GM12878 (cell line): ENCODE measurements around the gene TEKT2. TPM values are rescaled to one million over a fixed set of nuclear protein-coding genes. Genes with fewer than 3 reads are reported as not detected.

Experiments used
- ATAC-seq: fragments of 200-7000 bp; cut with Tn5 transposase; 3 replicates; pipeline ENCODE4 v1.9.1; 2020; ENCODE audit warnings: mild to moderate bottlenecking, moderate library complexity
- BruUV-seq: library from RNA; stranded (reverse); fragments of 400-500 nt; replicated peaks from 2 replicates; lab custom pipeline; 2021; lab: Mats Ljungman, UMichigan
- CTCF ChIA-PET: fragments of 300-600 bp; sonication (Branson Sonifier 250); formaldehyde crosslinking; extraction: SDS; loops from one replicate; lab custom pipeline; 2021; ENCODE audit warnings: inconsistent platforms; lab: Yijun Ruan, JAX
- POLR2A ChIA-PET: fragments of 350-600 bp; formaldehyde crosslinking; extraction: SDS; loops from one replicate; lab custom pipeline; 2021; ENCODE audit warnings: inconsistent platforms; lab: Charles Lee
- RAD21 ChIA-PET: fragments of 300-600 bp; sonication (Branson Sonifier 250); formaldehyde crosslinking; loops from one replicate; lab custom pipeline; 2023; ENCODE audit warnings: antibody characterized with exemption; ENCODE audit not compliant: unreplicated experiment; lab: Charles Lee
- SMC1A ChIA-PET: fragments of 300-600 bp; sonication (Branson Sonifier 250); formaldehyde crosslinking; loops from one replicate; lab custom pipeline; 2023; ENCODE audit not compliant: unreplicated experiment, uncharacterized antibody; lab: Charles Lee
- DNase-seq: peaks from one replicate; pipeline ENCODE4 v3.0.0-alpha.2; 2011; ENCODE audit warnings: low read depth, low spot score
- FAIRE-seq: peaks from 3 replicates; lab custom pipeline; 2011; peaks lifted over from hg19 to GRCh38; lab: Jason Lieb, UNC
- H2AFZ ChIP-seq: 2 replicates; pipeline ENCODE4 v1.6.0; 2011; ENCODE audit warnings: low read depth, low read length, control low read depth; ENCODE audit not compliant: control insufficient read depth
- H3K27ac ChIP-seq: 2 replicates; pipeline ENCODE4 v1.5.1; 2011; ENCODE audit warnings: control low read depth; ENCODE audit not compliant: control insufficient read depth, insufficient read depth
- H3K27me3 ChIP-seq, 2 experiments: replicated peaks in 1 of 2; 2 replicates each; pipeline versions ENCODE4 v1.6.0 to v1.6.1; 2011; ENCODE audit warnings: low read length in 1 of 2; ENCODE audit not compliant: control insufficient read depth in 2 of 2, insufficient read depth in 2 of 2
- H3K36me3 ChIP-seq, 2 experiments: 2 replicates each; pipeline ENCODE4 v1.5.1; 2011; ENCODE audit warnings: low read length in 1 of 2; ENCODE audit not compliant: control insufficient read depth in 2 of 2, insufficient read depth in 2 of 2
- H3K4me1 ChIP-seq: 2 replicates; pipeline ENCODE4 v1.6.1; 2011; ENCODE audit warnings: mild to moderate bottlenecking, low read length, moderate library complexity, mixed read lengths; ENCODE audit not compliant: control insufficient read depth, insufficient read depth
- H3K4me2 ChIP-seq: 2 replicates; pipeline ENCODE4 v1.6.0; 2011; ENCODE audit warnings: control low read depth; ENCODE audit not compliant: control insufficient read depth, insufficient read depth
- H3K4me3 ChIP-seq: fragments of 200-600 bp; sonication (generic); 2 replicates; pipeline ENCODE4 v1.5.1; 2016
- H3K79me2 ChIP-seq: 2 replicates; pipeline ENCODE4 v1.6.0; 2011; ENCODE audit warnings: low read length; ENCODE audit not compliant: control insufficient read depth, insufficient read depth
- H3K9ac ChIP-seq: 2 replicates; pipeline ENCODE4 v1.8.0; 2011; ENCODE audit warnings: low read length, control low read depth, mixed read lengths; ENCODE audit not compliant: control insufficient read depth, insufficient read depth
- H3K9me3 ChIP-seq: replicated peaks from 3 replicates; pipeline ENCODE4 v1.5.1; 2011; ENCODE audit warnings: mild to moderate bottlenecking, low read length; ENCODE audit not compliant: control insufficient read depth, insufficient read depth
- H4K20me1 ChIP-seq: 2 replicates; pipeline ENCODE4 v1.6.0; 2011; ENCODE audit not compliant: control insufficient read depth, insufficient read depth
- E4F1 ChIP-seq: fragments of 450-650 bp; IDR thresholded peaks from 2 replicates; pipeline ENCODE4 v1.6.1; 2018; ENCODE audit warnings: borderline replicate concordance, mild to moderate bottlenecking; ENCODE audit not compliant: partially characterized antibody
- EGR1 ChIP-seq, 2 experiments: IDR thresholded peaks; 1 replicate in 1 of 2; 2 replicates in 1 of 2; pipeline ENCODE4 v1.6.1; 2011 to 2012; ENCODE audit warnings: low read depth in 2 of 2, low read length in 2 of 2, borderline replicate concordance in 1 of 2, mild to moderate bottlenecking in 1 of 2, moderate library complexity in 1 of 2
- EP300 ChIP-seq, 2 experiments: fragments of 150-350 bp in 1 of 2; IDR thresholded peaks; 2 replicates each; pipeline ENCODE4 v1.6.1; 2011 to 2012; ENCODE audit warnings: low read depth in 2 of 2, low read length in 2 of 2, borderline replicate concordance in 1 of 2, improper control_type of control experiment in 1 of 2, inconsistent platforms in 1 of 2; ENCODE audit not compliant: control insufficient read depth in 1 of 2
- FOS ChIP-seq: IDR thresholded peaks from 3 replicates; pipeline ENCODE4 v1.6.1; 2011; ENCODE audit warnings: borderline replicate concordance; ENCODE audit not compliant: insufficient read length; ENCODE audit errors: extremely low read depth
- MYB ChIP-seq: fragments of 150-350 bp; IDR thresholded peaks from 2 replicates; pipeline ENCODE4 v1.6.1; 2014; ENCODE audit warnings: mild to moderate bottlenecking, low read depth, low read length, borderline replicate concordance
- NKRF ChIP-seq: fragments of 450-650 bp; conservative IDR thresholded peaks from 2 replicates; pipeline ENCODE4 v1.6.1; 2017; ENCODE audit warnings: mild to moderate bottlenecking, moderate library complexity
- NRF1 ChIP-seq: conservative IDR thresholded peaks from 2 replicates; pipeline ENCODE4 v1.6.1; 2011; ENCODE audit warnings: mild to moderate bottlenecking, low read depth, low read length, improper control_type of control experiment
- RCOR1 ChIP-seq: conservative IDR thresholded peaks from 2 replicates; pipeline ENCODE4 v1.6.1; 2012; ENCODE audit warnings: low read depth, low read length, improper control_type of control experiment
- RUNX3 ChIP-seq: IDR thresholded peaks from 2 replicates; pipeline ENCODE4 v1.6.1; 2012; ENCODE audit warnings: low read length, inconsistent platforms
- SIN3A ChIP-seq: IDR thresholded peaks from 2 replicates; pipeline ENCODE4 v1.6.1; 2012; ENCODE audit warnings: low read depth, low read length, improper control_type of control experiment
- TARDBP ChIP-seq: IDR thresholded peaks from 2 replicates; pipeline ENCODE4 v1.6.1; 2016; ENCODE audit warnings: borderline replicate concordance
- ZBTB4 ChIP-seq: fragments of 450-650 bp; formaldehyde crosslinking; IDR thresholded peaks from 2 replicates; pipeline ENCODE4 v1.4.0; 2022; ENCODE audit warnings: mild to moderate bottlenecking, moderate library complexity
- ZZZ3 ChIP-seq: IDR thresholded peaks from 2 replicates; pipeline ENCODE4 v1.6.1; 2011; ENCODE audit warnings: low read depth; ENCODE audit not compliant: control insufficient read depth, insufficient read length
- WGBS: methylation state at CpG from one replicate; pipeline ENCODE4 v1.1.6; 2016; ENCODE audit warnings: low lambda C conversion rate; ENCODE audit not compliant: insufficient replicate concordance, insufficient coverage; ENCODE audit errors: missing lambda C conversion rate; 5-methylcytosine and 5-hydroxymethylcytosine counted together
- in situ Hi-C: fragments of 300-500 bp; cut with MboI; formaldehyde crosslinking; loops from 9 replicates; pipeline ENCODE4 v1.14.3; 2018; ENCODE audit warnings: mixed read lengths
- intact Hi-C: fragments of 100-400 bp; cut with micrococcal nuclease; formaldehyde crosslinking; loops from one replicate; pipeline ENCODE4 v1.14.2; 2022; ENCODE audit not compliant: unreplicated experiment
- polyA plus RNA-seq, 11 experiments: library from polyadenylated mRNA; depleted of rRNA in 4 of 11; unstranded in 6 of 11; stranded (reverse) in 5 of 11; fragments of >200 nt; fragmentation: Nextera tagmentation in 4 of 11; fragmentation: Illumina TruSeq in 1 of 11; extraction: Ambion mirVana in 4 of 11; extraction: Trizol in 1 of 11; gene quantifications; 1 replicate in 1 of 11; 2 replicates in 10 of 11; pipeline versions ENCODE4 v1.2.1 to v1.2.3, GENCODE V29; 2011 to 2016; ENCODE audit warnings: inconsistent platforms in 2 of 11, missing spikeins in 2 of 11, low read depth in 1 of 11
- total RNA-seq, 4 experiments: library from RNA; depleted of rRNA in 3 of 4; stranded (reverse); fragments of >200 nt in 3 of 4; fragmentation: Illumina TruSeq in 1 of 4; extraction: Trizol in 1 of 4; gene quantifications; 2 replicates each; pipeline versions ENCODE4 v1.2.1 to v1.2.3, GENCODE V29; 2013 to 2021
- TF ChIP-seq, protein P1 (sequence below): IDR thresholded peaks from 2 replicates; pipeline ENCODE4 v1.6.1; 2012; ENCODE audit warnings: low read depth, low read length, improper control_type of control experiment

TEKT2 gene
- total and polyA plus RNA-seq, 10 of the 15 experiments (the other 5 are each of a cell fraction or from before 2014, with no cell fraction given), result 0.07 to 0.13 TPM; not detected in 8

DNA sequence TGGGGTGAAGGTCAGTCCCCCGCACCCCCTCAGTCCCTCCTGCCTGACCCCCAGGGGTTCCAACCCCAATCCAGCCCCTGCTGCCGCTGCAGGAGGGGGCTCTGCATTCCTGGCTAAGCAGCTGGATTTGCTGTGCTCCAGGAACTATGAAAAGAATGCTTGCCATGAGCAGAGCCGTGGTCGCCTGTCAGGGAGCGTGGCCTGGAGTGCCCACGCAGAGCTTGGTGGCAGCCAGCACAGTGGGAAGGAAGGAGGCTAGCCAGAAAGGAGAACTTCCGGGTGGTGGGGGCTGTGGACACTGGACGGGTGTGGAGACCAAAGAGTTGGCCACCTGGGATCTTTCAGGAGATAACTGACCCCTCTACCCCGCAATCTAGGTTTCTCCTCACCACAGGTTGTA lies 35.6 kb downstream of the TEKT2 start:
- CTCF ChIA-PET, result interaction anchor here (1.6 to 1.9 kb wide), 2 partner anchors 16 to 17 kb away, joined by 3 to 8 read pairs; no protein-coding TSS in a partner anchor
- H3K27ac ChIP-seq, result no peak overlapping the region
- TF ChIP-seq EGR1 (IDR thresholded peaks at IDR 0.05; ENCODE audit: borderline replicate concordance in 1 of 2, low read depth in 2 of 2, low read length in 2 of 2), result no peak
- no peak for TF ChIP-seq ZBTB4 (CRISPR knock-in tag)
- TF ChIP-seq TARDBP, result no peak
- no peak for TF ChIP-seq ZZZ3
- TF ChIP-seq E4F1, result no peak
- TF ChIP-seq NKRF, result no peak
- no peak for TF ChIP-seq EP300 (IDR thresholded peaks at IDR 0.05; ENCODE audit: borderline replicate concordance in 1 of 2, control insufficient read depth in 1 of 2, low read depth in 2 of 2, low read length in 2 of 2)
- no peak for TF ChIP-seq RCOR1
- no peak for TF ChIP-seq SIN3A
- TF ChIP-seq, protein P1, sequence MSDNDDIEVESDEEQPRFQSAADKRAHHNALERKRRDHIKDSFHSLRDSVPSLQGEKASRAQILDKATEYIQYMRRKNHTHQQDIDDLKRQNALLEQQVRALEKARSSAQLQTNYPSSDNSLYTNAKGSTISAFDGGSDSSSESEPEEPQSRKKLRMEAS, result no peak
- TF ChIP-seq NRF1, result no peak
- no peak for TF ChIP-seq RUNX3
- TF ChIP-seq MYB, result no peak
- TF ChIP-seq FOS, result no peak
- no peak for ATAC-seq
- H3K4me1 ChIP-seq, result peaks cover 11% of the 10 kb centered on the region
- in situ Hi-C loops, result no loop called here
- DNase-seq, result no peak
- no peak overlapping the region for H2AFZ ChIP-seq
- peaks cover 0 to 7% of the 10 kb centered on the region in 2 experiments; a peak in 3 of 4 replicates for H3K27me3 ChIP-seq
- H4K20me1 ChIP-seq, result no peaks in the 10 kb centered on the region; the same call in 1 of the 2 replicates
- no peaks in the 10 kb centered on the region for H3K79me2 ChIP-seq
- H3K9ac ChIP-seq, result no peak overlapping the region
- no peak overlapping the region for H3K4me2 ChIP-seq
- no peaks in the 10 kb centered on the region for H3K9me3 ChIP-seq
- POLR2A ChIA-PET, result no interaction called here
- RAD21 ChIA-PET, result interaction anchor here (0.6 kb wide), 1 partner anchor 166 kb away, joined by 3 read pairs; no protein-coding TSS in a partner anchor
- no peak overlapping the region for H3K4me3 ChIP-seq
- no peak for FAIRE-seq
- 38% methylated on average over 9 of the region's 9 CpGs for WGBS
- intact Hi-C loops, result no loop called here
- SMC1A ChIA-PET, result interaction anchor here (1.2 kb wide), 1 partner anchor 24 kb away, joined by 3 read pairs; no protein-coding TSS in a partner anchor
- BruUV-seq, result no TSS peak
- no peaks in the 10 kb centered on the region for H3K36me3 ChIP-seq
